HepG2 (cell line): ENCODE data around the gene NAPB. TPM values are rescaled to one million over a fixed set of nuclear protein-coding genes. Genes with fewer than 3 reads are reported as not detected.
A peak's percentile ranks its signal among the peaks of the same experiment; 100 is the strongest.

Experiments
- ATF2 ChIP-seq: sonication (generic); formaldehyde crosslinking; IDR thresholded peaks from 2 replicates; pipeline ENCODE4 v1.4.0; 2020; ENCODE audit warnings: missing genetic modification reagents
- ATM ChIP-seq: fragments of 450-650 bp; IDR thresholded peaks from 2 replicates; pipeline ENCODE4 v1.7.1; 2017; ENCODE audit warnings: mild to moderate bottlenecking, borderline replicate concordance
- CENPBD1 ChIP-seq: sonication (generic); formaldehyde crosslinking; IDR thresholded peaks from 2 replicates; pipeline ENCODE4 v1.8.0; 2022; ENCODE audit warnings: missing genetic modification reagents, low read depth, mild to moderate bottlenecking, borderline replicate concordance
- E2F1 ChIP-seq: sonication (generic); formaldehyde crosslinking; IDR thresholded peaks from 2 replicates; pipeline ENCODE4 v1.5.0; 2020; ENCODE audit warnings: missing genetic modification reagents
- FOXO1 ChIP-seq: sonication (generic); formaldehyde crosslinking; IDR thresholded peaks from 2 replicates; pipeline ENCODE4 v1.4.0; 2020; ENCODE audit warnings: missing genetic modification reagents
- MAZ ChIP-seq, 2 experiments: sonication (generic) in 1 of 2; formaldehyde crosslinking in 1 of 2; IDR thresholded peaks; 2 replicates each; pipeline versions ENCODE4 v1.5.0 to v1.6.1; 2012 to 2020; ENCODE audit warnings: low read depth in 2 of 2, mild to moderate bottlenecking in 2 of 2, borderline replicate concordance in 1 of 2, improper control_type of control experiment in 1 of 2, low read length in 1 of 2, missing genetic modification reagents in 1 of 2, moderate library complexity in 1 of 2
- MEF2D ChIP-seq: sonication (generic); formaldehyde crosslinking; IDR thresholded peaks from 2 replicates; pipeline ENCODE4 v1.5.1; 2020; ENCODE audit warnings: mild to moderate bottlenecking, missing genetic modification reagents
- MTA3 ChIP-seq: sonication (generic); formaldehyde crosslinking; IDR thresholded peaks from 2 replicates; pipeline ENCODE4 v1.4.0; 2020; ENCODE audit warnings: missing genetic modification reagents
- NCOA2 ChIP-seq: sonication (generic); formaldehyde crosslinking; IDR thresholded peaks from 2 replicates; pipeline ENCODE4 v1.8.0; 2022; ENCODE audit warnings: inconsistent platforms
- PITX1 ChIP-seq: sonication (generic); formaldehyde crosslinking; IDR thresholded peaks from 2 replicates; pipeline ENCODE4 v1.5.1; 2020; ENCODE audit warnings: mild to moderate bottlenecking, missing genetic modification reagents
- PLRG1 ChIP-seq: fragments of 450-650 bp; conservative IDR thresholded peaks from 2 replicates; pipeline ENCODE4 v1.6.1; 2016
- SALL2 ChIP-seq: sonication (generic); formaldehyde crosslinking; IDR thresholded peaks from 2 replicates; pipeline ENCODE4 v1.8.1; 2023; ENCODE audit warnings: mild to moderate bottlenecking, missing genetic modification reagents, inconsistent platforms
- TBL1XR1 ChIP-seq: fragments of 150-350 bp; IDR thresholded peaks from 2 replicates; pipeline ENCODE4 v1.6.1; 2014; ENCODE audit warnings: borderline replicate concordance, low read length; ENCODE audit not compliant: partially characterized antibody
- WIZ ChIP-seq: sonication (generic); formaldehyde crosslinking; IDR thresholded peaks from 2 replicates; pipeline ENCODE4 v1.5.1; 2020; ENCODE audit warnings: mild to moderate bottlenecking, missing genetic modification reagents
- ZNF136 ChIP-seq: sonication (generic); formaldehyde crosslinking; IDR thresholded peaks from 2 replicates; pipeline ENCODE4 v1.8.1; 2022; ENCODE audit warnings: low read depth, mild to moderate bottlenecking, moderate library complexity, missing genetic modification reagents
- ZNF547 ChIP-seq: sonication (generic); formaldehyde crosslinking; IDR thresholded peaks from 2 replicates; pipeline ENCODE4 v1.5.1; 2020; ENCODE audit warnings: mild to moderate bottlenecking, missing genetic modification reagents
- ZNF563 ChIP-seq: sonication (generic); formaldehyde crosslinking; IDR thresholded peaks from 2 replicates; pipeline ENCODE4 v1.8.0; 2022; ENCODE audit warnings: mild to moderate bottlenecking, moderate library complexity, missing genetic modification reagents
- ZNF691 ChIP-seq: sonication (generic); formaldehyde crosslinking; IDR thresholded peaks from 2 replicates; pipeline ENCODE4 v1.4.0; 2020; ENCODE audit warnings: missing genetic modification reagents, low read depth, mild to moderate bottlenecking, borderline replicate concordance
- ZNF724P ChIP-seq: sonication (generic); formaldehyde crosslinking; IDR thresholded peaks from 2 replicates; pipeline ENCODE4 v1.8.0; 2022; ENCODE audit warnings: missing genetic modification reagents, borderline replicate concordance
- polyA plus RNA-seq, 8 experiments: library from polyadenylated mRNA; depleted of rRNA in 3 of 8; stranded (reverse) in 7 of 8; unstranded in 1 of 8; fragments of >200 nt; fragmentation: Illumina TruSeq in 4 of 8; extraction: Trizol in 4 of 8; gene quantifications; 2 replicates each; pipeline versions ENCODE4 v1.2.1 to v1.2.3, GENCODE V29; 2011 to 2016; ENCODE audit warnings: low read depth in 4 of 8, missing spikeins in 1 of 8, mixed read lengths in 1 of 8; ENCODE audit not compliant: insufficient read depth in 1 of 8
- total RNA-seq, 5 experiments: library from RNA; depleted of rRNA; stranded (reverse); fragments of >200 nt; fragmentation: Illumina TruSeq; extraction: Trizol; gene quantifications; 2 replicates each; pipeline ENCODE4 v1.2.3, GENCODE V29; 2016; ENCODE audit warnings: low read depth in 1 of 5
- TF ChIP-seq, protein P1 (sequence below), 2 experiments: sonication (generic) in 1 of 2; formaldehyde crosslinking in 1 of 2; IDR thresholded peaks; 2 replicates each; pipeline versions ENCODE4 v1.4.0 to v1.6.1; 2018 to 2020; ENCODE audit warnings: missing genetic modification reagents in 2 of 2, borderline replicate concordance in 1 of 2, low read depth in 1 of 2, mild to moderate bottlenecking in 1 of 2, missing biosample characterization in 1 of 2
- TF ChIP-seq, protein P2 (sequence below): sonication (generic); formaldehyde crosslinking; IDR thresholded peaks from 2 replicates; pipeline ENCODE4 v1.8.1; 2023; ENCODE audit warnings: missing genetic modification reagents, mild to moderate bottlenecking, borderline replicate concordance

NAPB gene
- total and polyA plus RNA-seq, 2 of the 13 experiments (the other 11 are each of a cell fraction or from before 2014, with no cell fraction given), result 15.2 to 16.1 TPM

DNA sequence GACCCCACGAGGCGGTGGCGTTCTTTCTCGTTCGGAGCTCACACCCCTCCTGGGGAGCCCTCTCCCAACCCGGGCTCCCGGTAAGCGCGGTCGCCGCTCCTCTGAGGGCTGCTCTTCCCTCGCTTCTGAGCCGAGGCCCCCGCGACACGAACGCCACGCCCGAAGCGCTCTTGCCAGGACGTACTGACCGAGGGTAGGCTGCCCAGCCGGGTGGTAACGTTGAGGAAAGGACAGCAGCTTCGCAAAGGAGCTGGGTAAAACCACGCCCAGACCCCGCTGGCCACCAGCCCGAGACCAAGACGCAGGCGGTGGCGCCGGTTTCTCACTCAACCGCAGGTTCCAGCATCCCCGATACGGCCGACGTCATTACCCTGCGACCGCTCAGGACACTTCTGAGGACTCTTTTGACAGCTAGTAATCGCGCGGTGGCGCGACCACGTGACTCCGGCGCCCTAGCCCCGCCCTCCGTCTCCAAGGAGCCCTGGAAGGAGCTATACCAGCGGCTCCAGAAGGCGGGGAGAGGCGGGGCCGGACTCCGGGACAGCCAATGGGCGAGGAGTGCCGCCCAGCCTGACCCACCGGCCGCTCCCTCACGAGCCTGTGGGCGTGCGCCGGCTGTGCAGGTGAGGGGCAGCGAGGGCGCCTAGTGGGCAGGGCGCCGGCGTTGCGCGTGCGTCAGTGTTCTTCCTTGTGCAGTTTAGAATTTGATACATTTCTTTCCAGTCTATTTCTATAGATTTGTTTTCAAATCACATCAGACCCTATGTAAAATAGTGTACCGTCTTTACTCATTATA lies 63.3 kb downstream of the NAPB start (continued):
- TF ChIP-seq, protein P1, sequence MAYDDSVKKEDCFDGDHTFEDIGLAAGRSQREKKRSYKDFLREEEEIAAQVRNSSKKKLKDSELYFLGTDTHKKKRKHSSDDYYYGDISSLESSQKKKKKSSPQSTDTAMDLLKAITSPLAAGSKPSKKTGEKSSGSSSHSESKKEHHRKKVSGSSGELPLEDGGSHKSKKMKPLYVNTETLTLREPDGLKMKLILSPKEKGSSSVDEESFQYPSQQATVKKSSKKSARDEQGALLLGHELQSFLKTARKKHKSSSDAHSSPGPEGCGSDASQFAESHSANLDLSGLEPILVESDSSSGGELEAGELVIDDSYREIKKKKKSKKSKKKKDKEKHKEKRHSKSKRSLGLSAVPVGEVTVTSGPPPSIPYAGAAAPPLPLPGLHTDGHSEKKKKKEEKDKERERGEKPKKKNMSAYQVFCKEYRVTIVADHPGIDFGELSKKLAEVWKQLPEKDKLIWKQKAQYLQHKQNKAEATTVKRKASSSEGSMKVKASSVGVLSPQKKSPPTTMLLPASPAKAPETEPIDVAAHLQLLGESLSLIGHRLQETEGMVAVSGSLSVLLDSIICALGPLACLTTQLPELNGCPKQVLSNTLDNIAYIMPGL (CRISPR knock-in tag; IDR thresholded peaks at IDR 0.05; ENCODE audit: borderline replicate concordance in 1 of 2, low read depth in 1 of 2), result peak; percentile 68 to 77; a peak in 3 of 4 replicates
- TF ChIP-seq ZNF136 (CRISPR knock-in tag), result no peak
- TF ChIP-seq, protein P2, sequence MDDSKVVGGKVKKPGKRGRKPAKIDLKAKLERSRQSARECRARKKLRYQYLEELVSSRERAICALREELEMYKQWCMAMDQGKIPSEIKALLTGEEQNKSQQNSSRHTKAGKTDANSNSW, result no peak
- TF ChIP-seq ATM, result no peak
- TF ChIP-seq E2F1 (CRISPR knock-in tag), result 0 out of 2 replicates have a peak, but pooled peaks have one; percentile 47
- TF ChIP-seq CENPBD1 (CRISPR knock-in tag), result no peak
- peak; percentile 81; the same call in 1 of the 2 replicates for TF ChIP-seq PITX1 (CRISPR knock-in tag)
- TF ChIP-seq MAZ (IDR thresholded peaks at IDR 0.05; ENCODE audit: borderline replicate concordance, low read depth, low read length), result peak; percentile 77
- TF ChIP-seq MAZ (CRISPR knock-in tag; IDR thresholded peaks at IDR 0.05; ENCODE audit: low read depth), result peak; percentile 84
- TF ChIP-seq ATF2 (CRISPR knock-in tag), result peak; percentile 83
- TF ChIP-seq PLRG1, result no peak
- TF ChIP-seq MTA3 (CRISPR knock-in tag), result no peak
- TF ChIP-seq FOXO1 (CRISPR knock-in tag), result 0 out of 2 replicates have a peak, but pooled peaks have one; percentile 46
- TF ChIP-seq ZNF547, result peak; percentile 91
- no peak; the same call in 1 of the 2 replicates for TF ChIP-seq ZNF691
- TF ChIP-seq MEF2D, result peak; percentile 89
- no peak for TF ChIP-seq TBL1XR1
- TF ChIP-seq NCOA2 (CRISPR knock-in tag), result peak; percentile 13
- TF ChIP-seq ZNF724P (CRISPR knock-in tag), result peak; percentile 78; the same call in 1 of the 2 replicates
- peak; percentile 93; the same call in 1 of the 2 replicates for TF ChIP-seq SALL2 (CRISPR knock-in tag)
- no peak for TF ChIP-seq WIZ (CRISPR knock-in tag)
- peak; percentile 87; the same call in 1 of the 2 replicates for TF ChIP-seq ZNF563 (CRISPR knock-in tag)
